Mucosa of stomach (tissue), 1 donor: Measurements from ENCODE around the gene PARP8.

Source experiments
- H3K27me3 ChIP-seq: one replicate; pipeline ENCODE4 v1.7.0; 2013; ENCODE audit warnings: mild to moderate bottlenecking, low read length; ENCODE audit not compliant: control insufficient read depth, insufficient read depth
- H3K36me3 ChIP-seq: one replicate; pipeline ENCODE4 v1.7.0; 2013; ENCODE audit warnings: low read length; ENCODE audit not compliant: control insufficient read depth, insufficient read depth
- H3K4me1 ChIP-seq: one replicate; pipeline ENCODE4 v1.7.0; 2013; ENCODE audit warnings: mild to moderate bottlenecking, low read length; ENCODE audit not compliant: control insufficient read depth, insufficient read depth
- H3K4me3 ChIP-seq: one replicate; pipeline ENCODE4 v1.7.0; 2013; ENCODE audit warnings: low read length
- H3K9ac ChIP-seq: one replicate; pipeline ENCODE4 v1.7.0; 2013; ENCODE audit warnings: mild to moderate bottlenecking, low read length, moderate library complexity
- H3K9me3 ChIP-seq: one replicate; pipeline ENCODE4 v1.7.0; 2013; ENCODE audit warnings: mild to moderate bottlenecking, low read length, moderate library complexity; ENCODE audit not compliant: control insufficient read depth
- donor health status: Pancreatic carcinoma.

The PARP8 gene

GRCh38 chr5:50866415-50866814, 200.0 kb downstream of the PARP8 start:
- H3K36me3 ChIP-seq, result no peaks in the 10 kb centered on the region
- no peak overlapping the region for H3K4me3 ChIP-seq
- H3K9ac ChIP-seq, result no peak overlapping the region
- H3K4me1 ChIP-seq, result no peaks in the 10 kb centered on the region
- no peaks in the 10 kb centered on the region for H3K27me3 ChIP-seq
- H3K9me3 ChIP-seq, result no peaks in the 10 kb centered on the region

DNA sequence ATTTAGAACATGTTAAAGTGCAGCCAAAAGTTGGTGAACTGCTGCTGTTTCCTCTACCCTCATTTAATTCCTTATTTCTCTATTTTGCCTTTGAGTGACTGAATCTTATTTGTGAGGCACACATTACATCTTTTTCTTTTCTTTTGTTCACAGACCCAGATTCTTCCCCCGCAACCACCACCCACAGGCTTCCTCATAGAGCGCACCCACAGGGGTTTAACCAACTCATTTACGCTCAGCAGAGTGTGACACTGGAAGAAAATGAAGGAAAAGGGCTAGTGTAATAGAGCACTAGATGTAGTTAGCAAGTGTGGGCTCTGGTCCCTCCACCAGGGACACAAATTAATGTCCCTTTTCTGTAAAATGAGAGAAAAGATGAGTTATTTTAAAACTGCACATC, 200.7 kb downstream of the PARP8 start:
- no peaks in the 10 kb centered on the region for H3K36me3 ChIP-seq
- H3K9me3 ChIP-seq, result no peaks in the 10 kb centered on the region
- H3K9ac ChIP-seq, result no peak overlapping the region
- H3K4me3 ChIP-seq, result no peak overlapping the region
- H3K27me3 ChIP-seq, result no peaks in the 10 kb centered on the region
- H3K4me1 ChIP-seq, result no peaks in the 10 kb centered on the region

DNA sequence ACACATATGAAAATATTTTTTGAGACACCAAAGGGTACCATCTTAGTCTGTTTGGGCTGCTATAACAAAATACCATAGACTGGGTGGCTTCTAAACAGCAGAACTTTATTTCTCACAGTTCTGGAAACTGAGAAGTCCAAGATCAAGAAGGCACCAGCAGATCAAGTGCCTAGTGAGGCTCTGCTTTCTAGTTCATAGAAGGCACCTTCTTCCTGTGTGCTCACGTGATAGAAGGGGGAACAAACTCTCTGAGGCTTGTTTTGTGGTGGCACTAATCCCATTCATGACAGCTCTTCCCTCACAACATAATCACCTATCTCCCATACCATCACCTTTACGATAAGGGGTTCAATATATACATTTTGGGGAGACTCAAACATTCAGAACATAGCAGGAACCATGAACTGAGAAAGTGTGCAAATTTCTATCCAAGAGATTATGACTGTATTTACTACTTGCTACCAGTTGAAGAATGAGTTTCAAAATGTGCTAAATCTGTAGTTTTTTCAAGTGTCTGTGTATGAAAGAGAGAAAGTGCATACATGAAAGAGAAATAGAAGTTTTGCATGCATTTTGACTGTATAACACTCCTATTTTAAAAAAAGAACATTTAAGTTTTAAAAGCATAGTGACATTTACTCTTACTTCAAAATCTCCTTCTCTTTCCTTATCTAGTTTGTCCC, 207.3 kb downstream of the PARP8 start:
- Histone ChIP-seq H3K27me3 (no peaks in the 10 kb centered on the region), H3K9me3 (no peaks in the 10 kb centered on the region), H3K4me1 (no peaks in the 10 kb centered on the region), H3K9ac (no peak overlapping the region), H3K4me3 (no peak overlapping the region), H3K36me3 (no peaks in the 10 kb centered on the region)

- no peak overlapping the region for H3K4me3 ChIP-seq
- H3K36me3 ChIP-seq, result no peaks in the 10 kb centered on the region
- H3K4me1 ChIP-seq, result no peaks in the 10 kb centered on the region
- no peaks in the 10 kb centered on the region for H3K27me3 ChIP-seq
- no peaks in the 10 kb centered on the region for H3K9me3 ChIP-seq
- H3K9ac ChIP-seq, result no peak overlapping the region
Measured at GRCh38 chr5:50874306-50875001, 208.0 kb downstream of the PARP8 start.

GRCh38 chr5:50875002-50875344, 208.5 kb downstream of the PARP8 start:
- Histone ChIP-seq H3K9me3 (no peaks in the 10 kb centered on the region), H3K36me3 (no peaks in the 10 kb centered on the region), H3K4me1 (no peaks in the 10 kb centered on the region), H3K27me3 (no peaks in the 10 kb centered on the region), H3K9ac (no peak overlapping the region), H3K4me3 (no peak overlapping the region)

GRCh38 chr5:50878470-50878869, 212.0 kb downstream of the PARP8 start:
- no peaks in the 10 kb centered on the region for H3K36me3 ChIP-seq
- H3K9ac ChIP-seq, result no peak overlapping the region
- no peak overlapping the region for H3K4me3 ChIP-seq
- no peaks in the 10 kb centered on the region for H3K9me3 ChIP-seq
- H3K4me1 ChIP-seq, result no peaks in the 10 kb centered on the region
- H3K27me3 ChIP-seq, result no peaks in the 10 kb centered on the region

DNA sequence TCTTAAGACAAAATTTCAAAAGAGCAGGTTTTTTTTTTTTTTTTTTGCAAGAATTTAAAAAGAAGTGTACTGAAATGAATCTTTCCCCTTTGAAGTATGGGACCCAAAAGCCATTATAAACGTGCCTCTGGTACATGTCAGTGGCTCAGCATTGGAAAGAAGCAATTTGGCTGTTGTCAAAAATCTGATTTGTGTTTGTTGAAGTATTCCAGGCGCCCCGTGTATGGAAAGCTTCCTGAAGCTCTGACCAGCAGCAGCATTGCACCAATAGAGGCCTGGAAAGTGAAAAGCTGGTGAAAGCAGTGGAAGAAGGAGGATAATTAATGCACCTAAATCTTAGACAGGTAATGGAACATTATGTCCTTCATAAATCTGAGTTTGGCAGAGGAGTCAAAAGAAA, 215.0 kb downstream of the PARP8 start:
- Histone ChIP-seq H3K9me3 (no peaks in the 10 kb centered on the region), H3K4me3 (no peak overlapping the region), H3K4me1 (no peaks in the 10 kb centered on the region), H3K9ac (no peak overlapping the region), H3K27me3 (no peaks in the 10 kb centered on the region), H3K36me3 (no peaks in the 10 kb centered on the region)

DNA sequence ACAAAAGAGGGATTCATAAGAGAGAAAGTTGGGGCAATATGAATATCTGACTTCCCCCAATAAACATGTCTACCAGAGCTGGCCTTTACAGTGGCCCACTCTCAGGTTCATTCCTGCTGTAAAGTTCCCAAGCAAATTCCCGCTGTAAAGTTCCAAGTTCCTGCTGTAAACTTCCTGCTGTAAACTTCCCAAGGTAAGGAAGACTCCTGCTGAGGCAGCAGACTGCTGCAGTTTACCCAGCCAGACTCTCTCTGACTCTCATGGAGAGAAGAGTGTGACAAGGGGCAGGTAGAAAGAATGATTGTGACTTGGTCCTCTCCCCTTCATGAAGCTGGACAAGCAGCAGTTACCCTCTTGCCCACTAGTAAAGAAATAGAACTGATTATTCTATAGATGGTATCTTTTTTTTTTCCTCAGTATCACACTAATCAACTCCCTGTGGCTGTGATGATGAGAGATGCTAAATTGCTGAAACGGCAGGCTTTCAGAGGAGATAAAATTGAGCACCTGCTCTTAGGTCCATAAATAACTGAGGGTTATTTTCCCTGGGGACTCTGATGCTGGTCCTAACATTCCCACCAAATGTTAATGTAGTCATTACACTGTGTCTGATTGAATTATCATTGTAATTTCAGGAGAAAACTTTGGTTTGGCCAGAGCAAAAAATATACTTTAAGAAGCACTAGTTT, 220.4 kb downstream of the PARP8 start:
- H3K9me3 ChIP-seq, result no peaks in the 10 kb centered on the region
- H3K9ac ChIP-seq, result no peak overlapping the region
- no peaks in the 10 kb centered on the region for H3K4me1 ChIP-seq
- no peak overlapping the region for H3K4me3 ChIP-seq
- H3K36me3 ChIP-seq, result no peaks in the 10 kb centered on the region
- no peaks in the 10 kb centered on the region for H3K27me3 ChIP-seq

GRCh38 chr5:50887889-50888633, 221.6 kb downstream of the PARP8 start:
- Histone ChIP-seq H3K27me3 (no peaks in the 10 kb centered on the region), H3K36me3 (no peaks in the 10 kb centered on the region), H3K4me3 (no peak overlapping the region), H3K9ac (no peak overlapping the region), H3K4me1 (no peaks in the 10 kb centered on the region), H3K9me3 (no peaks in the 10 kb centered on the region)

DNA sequence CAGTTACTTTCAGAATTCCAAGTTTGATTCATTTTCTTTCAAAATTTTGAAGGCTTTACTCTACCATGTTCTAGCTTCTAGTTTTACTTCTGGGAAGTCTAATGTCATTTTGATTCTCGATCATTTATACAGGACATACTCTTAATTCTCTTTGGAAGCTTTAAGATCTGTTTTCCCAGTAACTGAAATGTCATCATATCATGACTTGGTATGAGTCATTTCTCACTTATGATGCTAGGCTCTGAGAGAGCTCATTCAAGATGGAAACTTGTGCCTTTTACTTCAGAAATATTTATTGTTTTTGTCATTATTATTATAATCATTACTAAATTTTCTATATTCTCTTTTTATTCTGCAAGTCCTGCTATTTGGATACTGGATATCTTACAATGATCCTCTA, 222.3 kb downstream of the PARP8 start:
- H3K9ac ChIP-seq, result no peak overlapping the region
- H3K36me3 ChIP-seq, result no peaks in the 10 kb centered on the region
- no peaks in the 10 kb centered on the region for H3K4me1 ChIP-seq
- H3K4me3 ChIP-seq, result no peak overlapping the region
- H3K27me3 ChIP-seq, result no peaks in the 10 kb centered on the region
- H3K9me3 ChIP-seq, result no peaks in the 10 kb centered on the region

DNA sequence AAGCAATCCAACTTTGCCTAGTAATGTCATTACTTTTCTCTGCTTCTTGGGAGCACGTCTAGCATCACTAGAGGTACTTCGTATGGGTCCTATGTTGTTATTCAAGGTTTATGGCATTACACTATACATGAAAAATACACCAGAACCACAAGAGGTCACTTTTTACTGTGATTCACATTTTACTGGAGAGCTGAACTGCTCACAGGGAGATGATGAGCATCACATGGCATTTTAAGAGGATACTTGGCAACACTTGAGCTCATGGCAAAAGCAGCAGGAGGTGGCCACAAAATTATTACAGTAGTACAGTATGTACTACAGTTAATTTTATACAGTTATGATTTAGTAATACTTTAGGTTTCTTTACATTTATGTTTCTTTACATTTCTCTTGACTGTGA, 223.4 kb downstream of the PARP8 start:
- H3K4me1 ChIP-seq, result no peaks in the 10 kb centered on the region
- H3K27me3 ChIP-seq, result no peaks in the 10 kb centered on the region
- H3K9ac ChIP-seq, result no peak overlapping the region
- H3K36me3 ChIP-seq, result no peaks in the 10 kb centered on the region
- no peak overlapping the region for H3K4me3 ChIP-seq
- H3K9me3 ChIP-seq, result no peaks in the 10 kb centered on the region
